Activated T-cell treated with anti-CD3 and anti-CD28 coated beads, Interleukin-2, amount 50 U/mL, for 4 hours (primary cell): Measurements from ENCODE around the gene WRAP53. TPM values are rescaled to one million over a fixed set of nuclear protein-coding genes. Genes with fewer than 3 reads are reported as not detected.
A peak's percentile ranks its signal among the peaks of the same experiment; 100 is the strongest.

ENCODE experiments used
- ATAC-seq, 2 donors: fragments of 200-7000 bp; cut with Tn5 transposase; one replicate each; pipeline ENCODE4 v1.10.0; 2021
- DNase-seq: peaks from one replicate; pipeline ENCODE4 v3.0.0-alpha.2; 2020
- H3K27me3 Mint-ChIP-seq: one replicate; pipeline ENCODE4 v1.8.0; 2021; ENCODE audit warnings: low read depth, mixed read lengths
- H3K36me3 Mint-ChIP-seq: one replicate; pipeline ENCODE4 v1.8.0; 2022; ENCODE audit warnings: mixed read lengths; ENCODE audit not compliant: insufficient read depth
- H3K4me1 Mint-ChIP-seq: one replicate; pipeline ENCODE4 v1.8.0; 2021; ENCODE audit warnings: low read depth, mixed read lengths
- H3K4me3 Mint-ChIP-seq: one replicate; pipeline ENCODE4 v1.8.0; 2021; ENCODE audit warnings: mild to moderate bottlenecking, moderate library complexity, mixed read lengths
- H3K9me3 Mint-ChIP-seq: one replicate; pipeline ENCODE4 v1.8.0; 2021; ENCODE audit warnings: mixed read lengths
- total RNA-seq, 3 donors: library from RNA; stranded (reverse); gene quantifications; one replicate each; pipeline ENCODE4 v1.2.1, GENCODE V29; 2021

The WRAP53 gene
- total RNA-seq, 3 donors from 2014 or later: 27.3 to 34.9 (median 34.3) TPM

DNA sequence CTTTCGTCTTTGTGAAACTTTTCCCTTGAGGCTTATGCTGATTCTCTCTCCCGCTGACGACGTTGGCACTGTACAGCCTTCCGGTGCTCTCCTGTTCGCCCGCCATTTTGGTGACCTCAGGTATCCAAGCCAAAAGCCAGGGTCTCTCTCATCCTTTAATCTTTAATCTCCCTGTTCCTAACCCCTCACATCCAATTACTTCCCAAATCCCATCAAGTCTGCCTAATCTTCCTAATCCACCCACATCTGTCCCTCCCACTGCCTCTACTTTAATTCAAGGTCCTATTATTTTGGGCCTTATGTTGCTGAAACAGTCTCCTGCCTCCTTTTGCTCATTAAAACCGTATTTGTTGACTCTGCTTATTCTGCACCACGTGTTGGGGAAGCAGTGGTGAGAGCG, 7.3 kb downstream of the WRAP53 start:
- no peak for ATAC-seq
- H3K4me1 Mint-ChIP-seq: no peaks in the 10 kb centered on the region
- no peak overlapping the region for H3K4me3 Mint-ChIP-seq
- no peak for DNase-seq
- H3K36me3 Mint-ChIP-seq: peaks cover 31% of the 10 kb centered on the region
- no peaks in the 10 kb centered on the region for H3K27me3 Mint-ChIP-seq
- no peaks in the 10 kb centered on the region for H3K9me3 Mint-ChIP-seq

DNA sequence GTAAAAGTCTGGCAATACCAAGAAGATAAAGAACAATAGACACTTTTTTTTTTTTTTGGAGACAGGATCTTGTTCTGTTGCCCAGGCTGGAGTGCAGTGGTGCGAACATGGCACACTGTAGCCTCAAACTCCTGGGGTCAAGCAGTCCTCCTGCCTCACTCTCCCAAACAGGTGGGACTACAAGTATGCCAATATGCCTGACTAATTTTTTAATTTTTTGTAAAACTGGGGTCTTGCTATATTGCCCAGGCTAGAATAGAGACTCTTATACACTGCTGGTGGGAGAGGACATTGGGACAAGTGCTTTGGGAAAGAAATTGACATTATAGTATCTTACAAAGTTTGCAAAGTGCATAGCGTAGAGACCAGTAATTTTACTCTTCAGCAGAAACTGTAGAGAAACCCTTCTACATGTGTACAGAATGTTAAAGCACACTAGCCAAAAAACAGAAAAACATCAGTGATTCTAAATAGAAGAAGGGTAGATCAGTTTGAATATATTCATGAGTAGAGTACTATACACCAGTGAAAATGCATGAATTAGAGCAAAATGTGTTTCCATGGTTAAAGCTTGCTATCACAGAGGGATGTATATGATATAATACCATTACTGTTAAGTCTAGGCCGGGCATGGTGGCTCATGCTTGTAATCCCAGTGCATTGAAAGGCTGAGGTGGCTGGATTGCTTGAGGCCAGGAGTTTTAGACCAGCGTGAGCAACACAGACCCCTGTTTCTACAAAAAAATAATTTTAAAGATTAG, 9.7 kb downstream of the WRAP53 start:
- Mint-ChIP-seq H3K9me3 (no peaks in the 10 kb centered on the region), H3K4me1 (no peaks in the 10 kb centered on the region), H3K27me3 (peaks cover 6% of the 10 kb centered on the region), H3K36me3 (peaks cover 42% of the 10 kb centered on the region), H3K4me3 (no peak overlapping the region)
- DNase-seq: no peak
- no peak for ATAC-seq

DNA sequence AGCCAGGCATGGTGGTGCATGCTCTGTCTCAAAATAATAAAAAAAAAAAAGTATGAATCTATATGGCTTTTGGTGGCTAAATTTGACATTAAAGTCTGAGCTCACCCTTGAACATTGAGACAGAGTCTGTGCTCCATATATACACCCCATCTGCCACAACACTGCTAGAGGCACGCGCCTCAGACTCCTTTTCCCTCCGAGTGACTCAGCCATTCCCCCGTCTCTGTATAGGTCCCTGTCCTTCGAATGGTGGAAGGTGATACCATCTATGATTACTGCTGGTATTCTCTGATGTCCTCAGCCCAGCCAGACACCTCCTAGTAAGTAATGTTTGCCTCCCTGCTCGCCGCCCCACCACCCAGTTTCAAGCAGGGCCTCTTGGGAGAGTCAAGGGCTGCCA, 12.2 kb downstream of the WRAP53 start:
- DNase-seq: no peak
- Mint-ChIP-seq H3K4me3 (no peak overlapping the region), H3K4me1 (peaks cover 9% of the 10 kb centered on the region), H3K27me3 (peaks cover 24% of the 10 kb centered on the region), H3K9me3 (no peaks in the 10 kb centered on the region), H3K36me3 (peaks cover 36% of the 10 kb centered on the region)
- ATAC-seq: no peak

DNA sequence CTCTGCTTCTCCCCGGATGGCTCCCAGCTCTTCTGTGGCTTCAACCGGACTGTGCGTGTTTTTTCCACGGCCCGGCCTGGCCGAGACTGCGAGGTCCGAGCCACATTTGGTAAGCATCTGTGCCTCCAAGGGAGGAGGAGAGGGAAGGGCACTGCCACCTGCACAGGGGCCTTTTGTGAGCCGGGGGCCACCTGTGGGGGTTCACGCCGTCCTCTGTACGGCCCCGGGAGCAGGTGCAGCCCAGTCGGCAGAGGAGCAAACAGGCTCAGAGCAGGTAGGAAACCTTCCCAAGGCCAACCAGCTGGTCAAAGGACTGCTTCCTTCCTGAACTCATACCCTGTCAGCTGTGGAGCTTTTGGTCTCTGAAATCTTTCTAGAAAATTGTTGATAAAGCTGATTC, 13.4 kb downstream of the WRAP53 start:
- H3K4me3 Mint-ChIP-seq: no peak overlapping the region
- ATAC-seq (no peak), DNase-seq (no peak)
- H3K9me3 Mint-ChIP-seq: no peaks in the 10 kb centered on the region
- peaks cover 18% of the 10 kb centered on the region for H3K4me1 Mint-ChIP-seq
- peaks cover 34% of the 10 kb centered on the region for H3K27me3 Mint-ChIP-seq
- peaks cover 28% of the 10 kb centered on the region for H3K36me3 Mint-ChIP-seq

DNA sequence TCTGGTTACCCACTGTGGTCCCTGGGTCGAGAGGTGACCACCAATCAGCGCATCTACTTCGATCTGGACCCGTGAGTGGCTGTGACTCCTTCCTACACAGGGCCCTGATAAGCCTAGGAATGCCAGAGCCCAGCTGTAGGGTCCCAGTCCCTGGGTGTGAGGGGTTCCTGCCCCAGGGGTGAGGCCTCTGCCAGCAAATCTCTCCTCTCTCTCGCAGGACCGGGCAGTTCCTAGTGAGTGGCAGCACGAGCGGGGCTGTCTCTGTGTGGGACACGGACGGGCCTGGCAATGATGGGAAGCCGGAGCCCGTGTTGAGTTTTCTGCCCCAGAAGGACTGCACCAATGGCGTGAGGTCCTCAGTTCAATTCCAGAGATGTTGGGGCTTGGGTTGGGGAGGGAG, 14.5 kb downstream of the WRAP53 start:
- ATAC-seq (no peak), DNase-seq (no peak)
- Mint-ChIP-seq H3K4me3 (no peak overlapping the region), H3K9me3 (no peaks in the 10 kb centered on the region), H3K27me3 (peaks cover 44% of the 10 kb centered on the region), H3K36me3 (peaks cover 26% of the 10 kb centered on the region), H3K4me1 (peaks cover 18% of the 10 kb centered on the region)

DNA sequence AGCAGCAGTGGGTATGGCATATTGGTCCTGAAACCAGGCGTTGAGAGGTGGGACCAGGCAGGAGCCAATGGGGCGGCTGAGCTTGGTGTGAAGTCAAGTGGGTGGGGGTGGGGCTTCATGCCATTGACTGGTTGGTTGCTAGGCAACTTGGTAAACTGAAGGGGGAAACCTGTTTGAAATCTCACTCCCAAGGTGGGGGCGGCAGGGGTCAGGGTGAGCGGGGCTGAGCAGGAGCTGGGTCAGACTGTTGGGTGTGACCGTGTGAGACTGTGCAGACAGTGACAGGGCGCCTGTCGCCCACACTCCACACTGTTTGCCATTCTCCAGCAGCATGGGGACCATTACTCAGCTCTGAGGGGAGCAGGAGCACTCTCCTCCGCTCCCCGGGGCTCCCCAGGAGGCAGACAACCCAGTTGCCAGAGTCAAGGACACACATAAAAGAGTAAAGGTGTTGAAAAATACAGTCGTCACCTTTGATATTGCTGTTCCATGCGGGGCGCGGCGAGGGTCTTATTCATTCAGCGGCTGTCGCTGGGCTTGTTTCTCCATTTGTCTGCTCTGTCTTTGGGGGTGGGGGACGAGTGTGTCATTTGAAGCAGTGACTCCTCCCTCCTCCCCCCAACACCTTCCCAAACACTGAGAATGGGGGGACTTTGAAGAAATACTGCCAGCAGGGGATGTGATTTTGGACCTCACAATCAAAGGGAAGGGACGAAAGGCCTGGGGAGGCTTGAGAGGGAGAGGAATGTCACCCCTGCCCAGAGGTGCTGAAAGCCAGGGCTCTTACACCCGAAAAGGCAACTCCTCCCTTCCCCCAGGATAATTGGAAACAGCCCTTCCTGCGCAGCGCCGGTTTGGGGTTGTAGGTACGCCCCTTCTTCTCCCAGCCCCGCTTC, 15.6 kb downstream of the WRAP53 start:
- no peaks in the 10 kb centered on the region for H3K9me3 Mint-ChIP-seq
- DNase-seq (no peak), ATAC-seq (peak in 1 of 2 donors; percentile 20)
- H3K36me3 Mint-ChIP-seq: peaks cover 20% of the 10 kb centered on the region
- H3K4me1 Mint-ChIP-seq: peaks cover 18% of the 10 kb centered on the region
- H3K27me3 Mint-ChIP-seq: peaks cover 54% of the 10 kb centered on the region
- no peak overlapping the region for H3K4me3 Mint-ChIP-seq

DNA sequence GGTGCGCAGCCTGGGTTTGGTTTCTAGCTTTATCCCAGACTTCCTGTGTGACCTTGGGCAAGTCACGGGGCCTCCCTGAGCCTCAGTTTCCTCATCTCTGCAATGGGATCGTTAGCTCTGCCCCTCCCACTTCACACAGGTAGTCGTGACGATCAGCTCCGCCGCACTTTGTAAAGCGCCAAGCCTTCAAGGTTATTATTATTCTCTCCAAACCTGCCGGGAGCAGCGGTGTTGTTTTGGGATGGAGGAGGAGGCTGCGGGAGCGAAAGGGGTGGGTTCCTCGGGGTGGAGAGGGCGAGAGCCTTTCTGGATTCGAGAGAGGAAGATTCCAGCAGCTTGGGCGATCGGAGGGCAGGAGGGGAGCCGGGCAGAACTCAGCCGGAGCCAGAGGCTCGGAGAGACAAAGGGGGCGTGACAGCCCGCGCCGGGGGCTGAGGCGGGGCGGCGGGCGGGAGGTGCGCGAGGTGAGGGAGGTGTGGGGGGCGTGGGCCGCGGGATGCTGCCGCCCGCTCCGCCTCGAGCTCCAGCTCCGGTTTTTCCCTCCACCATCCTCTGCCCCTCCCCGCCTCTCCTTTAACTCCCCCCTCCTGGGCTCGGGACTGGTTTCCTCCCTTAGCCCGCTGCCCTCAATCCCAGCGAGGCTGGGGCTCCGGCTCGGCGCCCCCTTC, 16.5 kb downstream of the WRAP53 start, which contains the start of gene EFNB3:
Gene EFNB3, plus strand, starts transcription at position 602 of the 668 bp plus-strand sequence. CDS start 397 bp downstream, outside the sequence.
- H3K36me3 Mint-ChIP-seq: peaks cover 20% of the 10 kb centered on the region
- DNase-seq: peak; percentile 14
- H3K4me1 Mint-ChIP-seq: peaks cover 18% of the 10 kb centered on the region
- ATAC-seq: peak; percentile 47 to 58
- H3K27me3 Mint-ChIP-seq: peaks cover 59% of the 10 kb centered on the region
- no peaks in the 10 kb centered on the region for H3K9me3 Mint-ChIP-seq
- peak within 1 kb of the TSS; percentile 69 for H3K4me3 Mint-ChIP-seq

DNA sequence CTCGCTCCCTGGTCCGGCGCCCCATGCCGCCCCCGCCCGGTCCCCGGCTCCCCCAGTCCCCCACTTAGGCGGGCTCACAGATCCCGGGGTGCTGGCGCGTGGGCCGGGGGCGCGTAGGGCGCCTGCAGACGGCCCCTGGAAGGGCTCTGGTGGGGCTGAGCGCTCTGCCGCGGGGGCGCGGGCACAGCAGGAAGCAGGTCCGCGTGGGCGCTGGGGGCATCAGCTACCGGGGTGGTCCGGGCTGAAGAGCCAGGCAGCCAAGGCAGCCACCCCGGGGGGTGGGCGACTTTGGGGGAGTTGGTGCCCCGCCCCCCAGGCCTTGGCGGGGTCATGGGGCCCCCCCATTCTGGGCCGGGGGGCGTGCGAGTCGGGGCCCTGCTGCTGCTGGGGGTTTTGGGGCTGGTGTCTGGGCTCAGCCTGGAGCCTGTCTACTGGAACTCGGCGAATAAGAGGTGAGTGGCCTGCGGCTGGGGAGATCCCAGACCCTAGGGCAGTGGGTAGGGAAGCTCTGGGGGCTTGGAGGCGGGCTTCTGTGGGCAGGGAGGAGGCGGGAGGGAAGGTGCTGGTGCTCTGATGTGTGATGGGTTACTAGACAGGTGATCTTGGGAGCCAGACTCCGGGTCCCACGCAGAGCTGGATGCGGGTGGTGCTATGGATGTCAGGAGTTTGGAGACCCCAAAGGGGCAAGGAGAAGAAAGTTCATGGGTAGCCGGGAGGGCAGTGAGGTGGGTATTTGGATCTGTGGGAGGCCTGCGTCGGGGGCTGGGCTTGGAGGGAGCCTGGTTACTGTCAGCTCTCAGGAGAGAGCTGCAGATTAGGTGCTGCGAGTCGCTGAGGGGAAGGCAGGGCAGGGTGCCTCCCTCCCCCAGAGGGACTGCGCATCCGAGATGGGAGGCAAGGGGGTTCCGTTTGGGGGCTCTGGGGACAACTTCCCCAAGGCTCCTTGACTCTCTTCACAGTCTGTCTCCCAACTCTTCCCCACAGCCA, 17.3 kb downstream of the WRAP53 start:
- ATAC-seq: peak; percentile 28 to 32

DNA sequence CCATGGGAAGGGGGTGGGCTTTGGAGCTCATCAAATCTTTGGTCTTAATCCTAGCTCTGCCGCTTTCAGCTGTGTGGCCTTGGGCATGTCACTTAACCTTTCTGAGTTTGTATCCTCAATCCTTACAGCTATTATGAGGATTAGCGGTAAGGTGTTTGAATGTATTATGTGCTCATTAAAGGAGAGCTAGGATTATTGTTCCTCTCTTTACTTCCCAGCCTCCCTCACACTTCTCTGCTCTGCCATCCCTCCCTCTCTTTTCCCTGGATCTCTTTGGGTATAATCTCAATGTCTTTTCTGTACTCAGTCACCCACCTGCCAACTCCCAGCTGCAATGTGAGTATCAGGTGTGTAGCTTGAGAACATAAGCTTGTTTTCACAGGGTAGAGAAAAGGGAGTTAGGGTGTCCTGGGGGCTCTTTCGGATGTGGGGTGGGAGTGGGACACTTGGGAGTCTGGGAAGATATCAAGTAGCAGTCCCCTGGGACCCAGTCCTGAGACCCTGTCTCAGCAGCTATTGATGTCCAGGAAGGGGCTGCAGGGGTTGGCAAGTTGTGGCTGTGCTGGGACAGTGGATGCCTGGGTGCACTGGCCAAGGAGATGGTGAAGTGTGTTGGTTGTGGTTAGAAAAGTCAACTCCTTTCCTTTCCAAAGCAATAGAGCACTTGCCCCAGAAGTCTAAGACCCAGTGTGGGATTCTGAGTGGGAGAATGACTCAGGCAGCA, 18.5 kb downstream of the WRAP53 start:
- peaks cover 12% of the 10 kb centered on the region for H3K36me3 Mint-ChIP-seq
- DNase-seq (no peak), ATAC-seq (no peak)
- peaks cover 27% of the 10 kb centered on the region for H3K4me1 Mint-ChIP-seq
- no peak overlapping the region for H3K4me3 Mint-ChIP-seq
- no peaks in the 10 kb centered on the region for H3K9me3 Mint-ChIP-seq
- H3K27me3 Mint-ChIP-seq: peaks cover 75% of the 10 kb centered on the region

More for the DNA sequence above, 17.3 kb downstream of the WRAP53 start:
- no peak for DNase-seq
- peaks cover 24% of the 10 kb centered on the region for H3K4me1 Mint-ChIP-seq
- no peaks in the 10 kb centered on the region for H3K9me3 Mint-ChIP-seq
- H3K4me3 Mint-ChIP-seq: peak overlapping the region; percentile 48
- peaks cover 66% of the 10 kb centered on the region for H3K27me3 Mint-ChIP-seq
- peaks cover 19% of the 10 kb centered on the region for H3K36me3 Mint-ChIP-seq

DNA sequence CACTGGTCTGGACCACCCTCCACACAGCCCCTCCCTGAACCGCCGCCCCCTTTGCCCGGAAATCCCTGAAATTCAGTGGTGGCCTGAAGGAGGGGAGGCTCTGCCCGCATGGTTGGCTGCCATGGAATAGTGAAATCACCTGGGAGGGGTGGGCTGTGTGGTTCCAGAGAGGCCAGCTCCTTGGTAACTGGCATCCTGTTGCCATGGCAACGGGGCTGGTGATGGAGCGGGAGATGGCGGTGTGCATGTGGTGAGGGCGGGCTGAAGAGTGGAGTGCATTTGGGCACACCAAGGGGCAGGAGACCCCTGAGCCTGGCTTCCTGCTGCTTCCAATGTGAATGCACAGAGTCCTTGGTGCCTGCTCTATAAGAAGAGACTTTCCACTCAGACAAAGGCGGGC, 19.2 kb downstream of the WRAP53 start:
- peaks cover 27% of the 10 kb centered on the region for H3K4me1 Mint-ChIP-seq
- H3K36me3 Mint-ChIP-seq: peaks cover 7% of the 10 kb centered on the region
- no peak for DNase-seq
- H3K9me3 Mint-ChIP-seq: no peaks in the 10 kb centered on the region
- peaks cover 76% of the 10 kb centered on the region for H3K27me3 Mint-ChIP-seq
- H3K4me3 Mint-ChIP-seq: no peak overlapping the region
- ATAC-seq: no peak

DNA sequence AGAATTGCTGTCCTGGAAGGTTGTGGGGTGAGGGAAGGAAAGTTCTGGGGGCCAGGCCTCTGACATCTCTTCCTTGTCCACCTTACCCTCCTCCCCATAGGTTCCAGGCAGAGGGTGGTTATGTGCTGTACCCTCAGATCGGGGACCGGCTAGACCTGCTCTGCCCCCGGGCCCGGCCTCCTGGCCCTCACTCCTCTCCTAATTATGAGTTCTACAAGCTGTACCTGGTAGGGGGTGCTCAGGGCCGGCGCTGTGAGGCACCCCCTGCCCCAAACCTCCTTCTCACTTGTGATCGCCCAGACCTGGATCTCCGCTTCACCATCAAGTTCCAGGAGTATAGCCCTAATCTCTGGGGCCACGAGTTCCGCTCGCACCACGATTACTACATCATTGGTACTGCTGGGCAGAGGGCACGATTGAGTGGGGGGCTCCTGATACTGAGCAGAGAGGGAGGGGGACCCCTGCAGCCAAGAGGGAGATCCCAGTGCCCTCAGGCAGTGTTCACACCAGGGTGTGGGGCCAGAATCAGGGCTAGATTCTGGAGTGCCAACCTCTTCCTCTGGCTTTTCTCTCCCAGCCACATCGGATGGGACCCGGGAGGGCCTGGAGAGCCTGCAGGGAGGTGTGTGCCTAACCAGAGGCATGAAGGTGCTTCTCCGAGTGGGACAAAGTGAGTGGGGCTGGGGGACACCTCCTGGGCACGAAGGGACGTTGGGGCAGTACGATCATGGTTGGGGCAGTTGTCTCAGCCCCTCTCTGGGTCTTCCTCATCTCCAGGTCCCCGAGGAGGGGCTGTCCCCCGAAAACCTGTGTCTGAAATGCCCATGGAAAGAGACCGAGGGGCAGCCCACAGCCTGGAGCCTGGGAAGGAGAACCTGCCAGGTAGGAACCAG, 19.8 kb downstream of the WRAP53 start:
- H3K36me3 Mint-ChIP-seq: peaks cover 2% of the 10 kb centered on the region
- ATAC-seq (no peak), DNase-seq (no peak)
- peaks cover 27% of the 10 kb centered on the region for H3K4me1 Mint-ChIP-seq
- H3K9me3 Mint-ChIP-seq: no peaks in the 10 kb centered on the region
- no peak overlapping the region for H3K4me3 Mint-ChIP-seq
- H3K27me3 Mint-ChIP-seq: peaks cover 77% of the 10 kb centered on the region

DNA sequence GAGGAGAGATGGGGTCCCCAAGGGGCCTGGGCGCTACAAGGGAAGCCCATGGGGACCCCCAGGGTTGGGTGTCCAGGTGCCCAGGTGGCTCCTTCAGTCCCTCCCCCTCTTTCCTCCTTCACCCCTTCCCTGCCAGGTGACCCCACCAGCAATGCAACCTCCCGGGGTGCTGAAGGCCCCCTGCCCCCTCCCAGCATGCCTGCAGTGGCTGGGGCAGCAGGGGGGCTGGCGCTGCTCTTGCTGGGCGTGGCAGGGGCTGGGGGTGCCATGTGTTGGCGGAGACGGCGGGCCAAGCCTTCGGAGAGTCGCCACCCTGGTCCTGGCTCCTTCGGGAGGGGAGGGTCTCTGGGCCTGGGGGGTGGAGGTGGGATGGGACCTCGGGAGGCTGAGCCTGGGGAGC, 20.8 kb downstream of the WRAP53 start:
- H3K9me3 Mint-ChIP-seq: no peaks in the 10 kb centered on the region
- DNase-seq (no peak), ATAC-seq (no peak)
- no peaks in the 10 kb centered on the region for H3K36me3 Mint-ChIP-seq
- H3K4me3 Mint-ChIP-seq: no peak overlapping the region
- H3K4me1 Mint-ChIP-seq: peaks cover 25% of the 10 kb centered on the region
- peaks cover 74% of the 10 kb centered on the region for H3K27me3 Mint-ChIP-seq
